H1 (cell line): ENCODE results near the gene NDRG2. TPM values are rescaled to one million over a fixed set of nuclear protein-coding genes. Genes with fewer than 3 reads are reported as not detected.

Experiments used
- CTCF ChIP-seq, 3 experiments: IDR thresholded peaks; 1 replicate in 2 of 3; 2 replicates in 1 of 3; pipeline versions ENCODE4 v1.5.1 to v1.6.1; 2011; ENCODE audit warnings: low read length in 3 of 3, mild to moderate bottlenecking in 3 of 3, inconsistent platforms in 2 of 3, low read depth in 1 of 3, moderate library complexity in 1 of 3; ENCODE audit not compliant: insufficient read depth in 1 of 3; ENCODE audit errors: control extremely low read depth in 1 of 3
- polyA plus RNA-seq, 7 experiments: library from polyadenylated mRNA; depleted of rRNA in 3 of 7; stranded (reverse) in 5 of 7; unstranded in 2 of 7; fragments of >200 nt in 5 of 7; fragments of 200-250 nt in 2 of 7; gene quantifications; 1 replicate in 5 of 7; 2 replicates in 1 of 7; 4 replicates in 1 of 7; pipeline versions ENCODE4 v1.2.1 to v1.2.3, GENCODE V29; 2011 to 2013; ENCODE audit warnings: missing spikeins in 2 of 7, mixed read lengths in 2 of 7
- total RNA-seq: library from RNA; stranded (reverse); fragmentation: NEBNext Ultra II Directional; extraction: Animal tissue kit (Norgen Biotek cat#: 25700); gene quantifications from 2 replicates; pipeline ENCODE4 v1.2.1, GENCODE V29; 2021

NDRG2 gene
- total and polyA plus RNA-seq, 2 of the 8 experiments (the other 6 are each of a cell fraction or from before 2014, with no cell fraction given): 29.9 to 48.6 TPM

GRCh38 chr14:21063479-21063878 is 38.6 kb upstream of the NDRG2 start (continued):
- no peak for TF ChIP-seq CTCF (IDR thresholded peaks at IDR 0.05; ENCODE audit: control extremely low read depth in 1 of 3, insufficient read depth in 1 of 3, low read depth in 1 of 3, low read length in 3 of 3)
- TF ChIP-seq, all 59 proteins: peak for 0
